Superior temporal gyrus (tissue), 1 donor: ENCODE measurements around the gene CDH1.
"Not testable (repeated sequence)": the region's sequence is repeated elsewhere in the genome, so short reads cannot be mapped to it uniquely, and the experiment has no call there.

Experiments
- DNase-seq: peaks from one replicate; pipeline ENCODE4 v3.0.0-alpha.2; 2016; ENCODE audit errors: extremely low spot score

CDH1 gene

GRCh38 chr16:68787419-68787807 lies 50.3 kb downstream of the CDH1 start:
- not testable (repeated sequence) for DNase-seq

- DNase-seq = no peak
Measured at GRCh38 chr16:68790130-68790761, 53.2 kb downstream of the CDH1 start.

- no peak for DNase-seq
Measured at GRCh38 chr16:68790944-68791343, 53.9 kb downstream of the CDH1 start.

- DNase-seq = no peak
Measured at GRCh38 chr16:68792465-68793324, 55.6 kb downstream of the CDH1 start.

- DNase-seq = no peak
Measured at GRCh38 chr16:68793401-68793857, 56.3 kb downstream of the CDH1 start.

GRCh38 chr16:68798398-68798797 lies 61.3 kb downstream of the CDH1 start:
- no peak for DNase-seq

- DNase-seq = peak; percentile 88
Measured at GRCh38 chr16:68800257-68800875, 63.3 kb downstream of the CDH1 start.

- no peak for DNase-seq
Measured at GRCh38 chr16:68802190-68802589, 65.1 kb downstream of the CDH1 start.

- DNase-seq = no peak
Measured at GRCh38 chr16:68806422-68806821, 69.3 kb downstream of the CDH1 start.

- no peak for DNase-seq
Measured at GRCh38 chr16:68806981-68807380, 69.9 kb downstream of the CDH1 start.

GRCh38 chr16:68814516-68814915 lies 77.4 kb downstream of the CDH1 start:
- no peak for DNase-seq

GRCh38 chr16:68823401-68824135 lies 86.5 kb downstream of the CDH1 start:
- DNase-seq = no peak

GRCh38 chr16:68825427-68825826 lies 88.3 kb downstream of the CDH1 start:
- no peak for DNase-seq

- no peak for DNase-seq
Measured at GRCh38 chr16:68826652-68827051, 89.6 kb downstream of the CDH1 start.

- DNase-seq = no peak
Measured at GRCh38 chr16:68833251-68833650, 96.2 kb downstream of the CDH1 start.

GRCh38 chr16:68834550-68834949 lies 97.5 kb downstream of the CDH1 start:
- no peak for DNase-seq

- DNase-seq = no peak
Measured at GRCh38 chr16:68835970-68836369, 98.9 kb downstream of the CDH1 start.

- no peak for DNase-seq
Measured at GRCh38 chr16:68839831-68840230, 102.7 kb downstream of the CDH1 start.

- not testable (repeated sequence) for DNase-seq
Measured at GRCh38 chr16:68842964-68843481, 105.9 kb downstream of the CDH1 start.

GRCh38 chr16:68843482-68844210 lies 106.6 kb downstream of the CDH1 start, which contains the start of gene TANGO6:
TANGO6 (plus strand) TSS chr16:68843531; CDS start chr16:68843618, 87 bp downstream.
- peak; percentile 89 for DNase-seq

- no peak for DNase-seq
Measured at GRCh38 chr16:68844211-68844564, 107.1 kb downstream of the CDH1 start.
